CD8-positive, alpha-beta memory T cell (primary cell): ENCODE data around the gene SRI. TPM values are rescaled to one million over a fixed set of nuclear protein-coding genes. Genes with fewer than 3 reads are reported as not detected.
"Not testable (repeated sequence)": the region's sequence is repeated elsewhere in the genome, so short reads cannot be mapped to it uniquely, and the experiment has no call there.

Experiments used
- CTCF ChIA-PET: fragments of 350-600 bp; sonication (Branson Sonifier 250); formaldehyde crosslinking; loops from one replicate; lab custom pipeline; 2021; ENCODE audit warnings: antibody characterized with exemption; lab: Charles Lee
- POLR2A ChIA-PET: fragments of 350-600 bp; sonication (Branson Sonifier 250); formaldehyde crosslinking; loops from one replicate; lab custom pipeline; 2021; ENCODE audit warnings: antibody characterized with exemption; lab: Charles Lee
- DNase-seq, 5 donors: peaks; one replicate each; pipeline versions ENCODE4 v3.0.0 to v3.0.0-alpha.2; 2020 to 2022; ENCODE audit warnings: mixed read lengths in 1 of 5
- H3K27ac ChIP-seq: one replicate; pipeline ENCODE4 v1.7.0; 2013; ENCODE audit warnings: low read depth, mild to moderate bottlenecking, low read length, moderate library complexity
- H3K27me3 ChIP-seq: 2 replicates; pipeline ENCODE4 v1.7.0; 2013; ENCODE audit warnings: low read length, mild to moderate bottlenecking; ENCODE audit not compliant: insufficient read depth, poor library complexity, severe bottlenecking
- H3K36me3 ChIP-seq: 2 replicates; pipeline ENCODE4 v1.7.0; 2013; ENCODE audit warnings: mild to moderate bottlenecking, low read length, moderate library complexity; ENCODE audit not compliant: insufficient read depth
- H3K4me1 ChIP-seq: 2 replicates; pipeline ENCODE4 v1.7.0; 2013; ENCODE audit warnings: mild to moderate bottlenecking, low read length, moderate library complexity; ENCODE audit not compliant: insufficient read depth
- H3K4me3 ChIP-seq: 2 replicates; pipeline ENCODE4 v1.7.0; 2013; ENCODE audit warnings: mild to moderate bottlenecking, low read length
- H3K9me3 ChIP-seq: 2 replicates; pipeline ENCODE4 v1.7.0; 2013; ENCODE audit warnings: mild to moderate bottlenecking, low read length
- H3K27ac Mint-ChIP-seq, 8 donors: one replicate each; pipeline ENCODE4 v1.8.0; 2020 to 2021; ENCODE audit warnings: mixed read lengths in 8 of 8, mild to moderate bottlenecking in 6 of 8, inconsistent platforms in 3 of 8, moderate library complexity in 3 of 8
- H3K27me3 Mint-ChIP-seq, 2 donors: one replicate each; pipeline ENCODE4 v1.8.0; 2020 to 2021; ENCODE audit warnings: mixed read lengths in 2 of 2, mild to moderate bottlenecking in 1 of 2, moderate library complexity in 1 of 2
- H3K36me3 Mint-ChIP-seq, 3 donors: one replicate each; pipeline ENCODE4 v1.8.0; 2020 to 2021; ENCODE audit warnings: mixed read lengths in 3 of 3, inconsistent platforms in 1 of 3, mild to moderate bottlenecking in 1 of 3
- H3K4me1 Mint-ChIP-seq, 3 donors: one replicate each; pipeline ENCODE4 v1.8.0; 2020 to 2021; ENCODE audit warnings: mixed read lengths in 3 of 3, inconsistent platforms in 1 of 3, mild to moderate bottlenecking in 1 of 3
- H3K4me3 Mint-ChIP-seq, 7 donors: one replicate each; pipeline ENCODE4 v1.8.0; 2020 to 2021; ENCODE audit warnings: mixed read lengths in 7 of 7, mild to moderate bottlenecking in 6 of 7, moderate library complexity in 4 of 7, inconsistent platforms in 2 of 7
- H3K9me3 Mint-ChIP-seq, 5 donors: one replicate each; pipeline ENCODE4 v1.8.0; 2020 to 2022; ENCODE audit warnings: mixed read lengths in 5 of 5, mild to moderate bottlenecking in 3 of 5, moderate library complexity in 2 of 5, inconsistent platforms in 1 of 5
- polyA plus RNA-seq: library from polyadenylated mRNA; unstranded; fragments of 300-500 nt; fragmentation: Illumina TruSeq; gene quantifications from one replicate; pipeline ENCODE4 v1.2.3, GENCODE V29; 2021
- total RNA-seq, 2 experiments: library from RNA; stranded (reverse); gene quantifications; one replicate each; pipeline ENCODE4 v1.2.3, GENCODE V29; 2021

The SRI gene
- total and polyA plus RNA-seq, 3 experiments from 2014 or later: 242 to 278 (median 255) TPM

DNA sequence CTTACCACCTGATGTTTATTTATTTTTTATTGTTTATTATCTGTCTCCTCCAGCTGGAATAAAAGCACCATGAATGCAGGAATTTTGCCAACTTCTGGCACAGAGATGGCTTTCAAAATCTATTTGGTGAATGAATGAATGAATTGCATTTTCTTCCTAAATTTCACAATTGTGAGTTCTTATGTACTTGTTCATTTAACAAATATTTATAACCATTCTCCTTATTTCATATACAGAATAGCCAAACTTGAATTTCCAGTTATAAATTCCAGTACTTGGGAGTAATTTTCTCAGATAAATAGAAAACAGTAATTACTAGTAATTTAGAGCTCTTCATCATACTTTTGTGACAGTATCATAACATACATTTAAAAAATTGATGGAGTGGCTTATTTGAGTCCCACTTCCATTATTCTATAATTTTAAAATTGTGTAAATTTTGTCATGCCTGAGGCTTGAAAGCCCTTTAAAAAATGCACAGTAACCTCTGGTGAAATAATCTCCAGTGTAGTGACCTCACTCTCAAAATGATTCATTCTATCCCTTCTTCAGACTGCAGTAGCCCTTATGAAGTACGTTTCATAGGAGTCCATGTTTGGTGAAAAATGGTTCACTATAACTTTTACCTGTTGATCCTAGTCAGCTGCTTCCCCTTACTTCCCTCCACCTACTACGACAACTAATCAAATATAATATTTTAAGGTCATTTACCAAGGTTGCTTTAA, 40.0 kb upstream of the SRI start:
- H3K36me3 Mint-ChIP-seq: no peaks in the 10 kb centered on the region
- H3K27me3 Mint-ChIP-seq: peaks cover 14% of the 10 kb centered on the region in 2 donors
- H3K4me3 ChIP-seq: no peak overlapping the region
- H3K4me3 Mint-ChIP-seq: no peak overlapping the region
- H3K9me3 Mint-ChIP-seq: peaks cover 0 to 11% (median under 1%) of the 10 kb centered on the region in 5 donors
- ChIA-PET CTCF (no interaction called here), POLR2A (no interaction called here)
- no peak for DNase-seq
- no peaks in the 10 kb centered on the region for H3K36me3 ChIP-seq
- no peaks in the 10 kb centered on the region for H3K27me3 ChIP-seq
- H3K27ac Mint-ChIP-seq: no peak overlapping the region
- no peaks in the 10 kb centered on the region for H3K4me1 ChIP-seq
- H3K4me1 Mint-ChIP-seq: no peaks in the 10 kb centered on the region
- no peaks in the 10 kb centered on the region for H3K9me3 ChIP-seq
- H3K27ac ChIP-seq: no peak overlapping the region

DNA sequence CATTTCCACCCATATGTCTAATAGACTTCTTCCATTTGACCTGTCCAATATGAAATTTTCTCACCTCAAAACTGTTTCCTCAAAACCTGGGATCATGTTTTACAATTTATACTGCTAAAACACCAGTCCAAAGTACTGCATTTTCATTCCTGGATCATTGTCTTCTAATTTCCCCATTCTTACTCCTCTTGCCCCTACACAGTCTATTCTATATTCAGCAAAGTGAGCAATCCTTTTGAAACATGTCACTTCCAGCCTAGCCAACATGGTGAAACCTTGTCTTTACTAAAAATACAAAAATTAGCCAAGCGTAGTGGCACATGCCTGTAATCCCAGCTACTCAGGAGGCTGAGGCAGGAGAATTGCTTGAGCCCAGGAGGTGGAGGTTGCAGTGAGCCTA, 38.5 kb upstream of the SRI start:
- H3K9me3 ChIP-seq, DNase-seq, H3K27me3 ChIP-seq, H3K27ac ChIP-seq, H3K4me1 Mint-ChIP-seq, H3K4me3 Mint-ChIP-seq, H3K36me3 ChIP-seq, H3K4me1 ChIP-seq, CTCF ChIA-PET, POLR2A ChIA-PET, H3K4me3 ChIP-seq, H3K27ac Mint-ChIP-seq: not testable (repeated sequence)
- peaks cover 0 to 12% (median 2%) of the 10 kb centered on the region in 3 donors for H3K36me3 Mint-ChIP-seq
- H3K27me3 Mint-ChIP-seq: peaks cover 11 to 15% of the 10 kb centered on the region in 2 donors
- peaks cover 11 to 23% (median 15%) of the 10 kb centered on the region in 5 donors for H3K9me3 Mint-ChIP-seq

DNA sequence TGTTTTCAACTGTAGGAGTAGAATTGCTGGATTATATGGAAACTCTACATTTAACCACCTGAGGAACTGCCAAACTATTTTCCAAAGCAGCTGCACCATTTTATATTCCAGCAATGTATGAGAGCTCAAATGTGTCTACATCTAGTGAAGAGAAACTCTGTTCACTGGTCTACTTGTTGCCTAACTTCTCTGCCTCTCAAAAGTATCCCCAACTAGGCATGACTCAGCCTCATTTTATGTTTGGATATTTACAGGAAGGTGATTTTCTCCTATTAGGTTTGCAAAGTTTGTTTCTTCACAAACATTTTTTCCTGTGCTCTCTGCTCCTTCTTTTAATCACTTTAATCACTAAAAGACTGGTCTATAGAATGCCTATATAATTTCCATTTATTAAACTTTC, 37.1 kb upstream of the SRI start:
- no peaks in the 10 kb centered on the region for H3K4me1 ChIP-seq
- no peak overlapping the region for H3K4me3 Mint-ChIP-seq
- no peak overlapping the region for H3K27ac Mint-ChIP-seq
- no peaks in the 10 kb centered on the region for H3K36me3 ChIP-seq
- no peak overlapping the region for H3K27ac ChIP-seq
- peaks cover 11 to 18% of the 10 kb centered on the region in 2 donors for H3K27me3 Mint-ChIP-seq
- H3K9me3 Mint-ChIP-seq: peaks cover 12 to 26% (median 17%) of the 10 kb centered on the region in 5 donors
- H3K4me1 Mint-ChIP-seq: no peaks in the 10 kb centered on the region
- POLR2A ChIA-PET: no interaction called here
- CTCF ChIA-PET: no interaction called here
- no peak for DNase-seq
- H3K4me3 ChIP-seq: no peak overlapping the region
- no peaks in the 10 kb centered on the region for H3K9me3 ChIP-seq
- peaks cover 0 to 14% (median 2%) of the 10 kb centered on the region in 3 donors for H3K36me3 Mint-ChIP-seq
- no peaks in the 10 kb centered on the region for H3K27me3 ChIP-seq

DNA sequence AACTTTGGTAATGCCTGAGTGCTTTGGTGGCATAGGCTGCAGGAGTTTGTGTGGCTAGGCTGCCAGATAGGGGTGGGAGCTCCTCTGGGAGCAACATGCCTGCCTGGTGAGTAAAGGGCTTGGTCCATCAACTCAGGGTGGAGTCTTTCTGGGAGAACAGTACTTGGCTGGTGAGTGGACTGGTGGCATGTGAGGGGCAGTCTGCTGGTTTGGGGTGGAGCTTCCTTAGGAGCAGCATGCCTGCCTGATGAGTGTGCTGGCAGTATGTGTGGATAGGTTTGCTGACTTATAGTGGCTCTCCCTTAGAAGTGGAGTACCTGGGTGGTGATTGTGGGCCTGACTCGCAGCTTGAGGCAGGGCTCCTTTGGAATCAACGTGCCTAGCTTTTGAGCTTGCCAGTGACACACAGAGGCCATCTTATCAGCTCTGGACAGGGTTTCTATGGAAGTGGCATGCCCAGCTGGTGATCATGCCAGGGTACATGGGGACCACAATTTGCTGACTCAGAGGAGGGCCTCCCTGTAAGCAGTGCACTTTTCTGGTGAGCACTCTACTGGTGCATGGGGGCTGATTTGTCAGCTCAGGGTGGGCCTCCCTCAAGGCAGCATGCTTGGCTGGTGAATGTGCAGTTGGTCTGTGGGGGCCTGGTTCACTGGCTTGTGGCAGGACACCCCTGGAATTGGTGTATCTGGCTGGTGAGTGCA, 35.0 kb upstream of the SRI start:
- Mint-ChIP-seq H3K27ac (no peak overlapping the region), H3K4me3 (no peak overlapping the region), H3K9me3 (peaks cover 12 to 26% (median 20%) of the 10 kb centered on the region in 5 donors), H3K27me3 (peaks cover 21 to 23% of the 10 kb centered on the region in 2 donors), H3K4me1 (no peaks in the 10 kb centered on the region), H3K36me3 (peaks cover 0 to 19% (median 3%) of the 10 kb centered on the region in 3 donors)
- no peak overlapping the region for H3K27ac ChIP-seq
- H3K36me3 ChIP-seq: no peaks in the 10 kb centered on the region
- H3K27me3 ChIP-seq: no peaks in the 10 kb centered on the region
- DNase-seq: no peak
- ChIA-PET CTCF (no interaction called here), POLR2A (no interaction called here)
- no peaks in the 10 kb centered on the region for H3K9me3 ChIP-seq
- H3K4me3 ChIP-seq: no peak overlapping the region
- H3K4me1 ChIP-seq: no peaks in the 10 kb centered on the region

DNA sequence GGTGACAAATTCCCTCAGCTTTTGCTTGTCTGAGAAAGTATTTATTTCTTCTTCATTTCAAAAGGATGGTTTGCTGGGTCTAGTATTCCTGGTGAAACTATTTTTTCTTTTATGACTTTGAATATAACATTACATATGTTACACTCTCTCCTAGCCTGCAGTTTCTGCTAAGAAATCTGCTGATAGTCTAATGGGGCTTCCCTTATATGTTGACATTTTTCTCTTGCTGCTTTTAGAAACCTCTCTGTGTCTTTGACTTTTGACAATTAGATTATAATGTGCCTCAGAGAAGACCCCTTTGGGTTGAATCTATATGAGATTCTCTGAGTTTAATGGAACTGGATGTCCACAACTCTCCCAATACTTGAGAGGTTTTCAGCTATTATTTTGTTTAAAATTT, 33.8 kb upstream of the SRI start:
- no peak for DNase-seq
- Mint-ChIP-seq H3K4me1 (no peaks in the 10 kb centered on the region), H3K9me3 (peaks cover 12 to 26% (median 20%) of the 10 kb centered on the region in 5 donors), H3K4me3 (no peak overlapping the region), H3K27me3 (peaks cover 22 to 28% of the 10 kb centered on the region in 2 donors), H3K27ac (no peak overlapping the region), H3K36me3 (peaks cover 0 to 19% (median 3%) of the 10 kb centered on the region in 3 donors)
- Histone ChIP-seq H3K9me3 (no peaks in the 10 kb centered on the region), H3K27me3 (no peaks in the 10 kb centered on the region), H3K4me1 (no peaks in the 10 kb centered on the region), H3K36me3 (no peaks in the 10 kb centered on the region), H3K27ac (no peak overlapping the region), H3K4me3 (no peak overlapping the region)
- CTCF ChIA-PET: no interaction called here
- POLR2A ChIA-PET: no interaction called here

DNA sequence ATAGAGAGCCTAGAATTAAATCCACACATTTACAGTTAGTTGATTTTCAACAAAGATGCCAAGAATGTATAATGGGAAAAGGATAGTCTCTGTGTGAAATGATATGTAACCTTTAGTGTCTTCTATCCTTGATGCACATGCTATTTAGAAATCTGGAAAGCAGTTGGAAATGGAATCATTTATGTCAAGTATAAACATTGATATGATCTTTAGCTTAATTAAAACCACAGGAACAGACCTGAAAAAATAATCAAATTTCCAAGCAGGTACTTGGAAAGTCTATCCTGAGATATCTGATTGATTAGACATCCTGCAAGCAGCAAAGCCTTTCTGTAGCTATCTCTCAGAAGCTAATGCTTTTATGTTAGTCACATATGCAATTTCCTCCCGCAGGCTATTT, 24.4 kb upstream of the SRI start:
- Histone ChIP-seq H3K9me3 (no peaks in the 10 kb centered on the region), H3K27me3 (no peaks in the 10 kb centered on the region), H3K36me3 (no peaks in the 10 kb centered on the region), H3K4me3 (no peak overlapping the region), H3K4me1 (no peaks in the 10 kb centered on the region), H3K27ac (no peak overlapping the region)
- no peak for DNase-seq
- POLR2A ChIA-PET: no interaction called here
- H3K4me3 Mint-ChIP-seq: no peak overlapping the region
- CTCF ChIA-PET: interaction anchor here (0.6 kb wide), 1 partner anchor 17 kb away, joined by 3 read pairs; no protein-coding TSS in a partner anchor
- H3K27ac Mint-ChIP-seq: no peak overlapping the region
- H3K9me3 Mint-ChIP-seq: no peaks in the 10 kb centered on the region
- H3K27me3 Mint-ChIP-seq: peaks cover 2 to 13% of the 10 kb centered on the region in 2 donors
- no peaks in the 10 kb centered on the region for H3K4me1 Mint-ChIP-seq
- no peaks in the 10 kb centered on the region for H3K36me3 Mint-ChIP-seq

DNA sequence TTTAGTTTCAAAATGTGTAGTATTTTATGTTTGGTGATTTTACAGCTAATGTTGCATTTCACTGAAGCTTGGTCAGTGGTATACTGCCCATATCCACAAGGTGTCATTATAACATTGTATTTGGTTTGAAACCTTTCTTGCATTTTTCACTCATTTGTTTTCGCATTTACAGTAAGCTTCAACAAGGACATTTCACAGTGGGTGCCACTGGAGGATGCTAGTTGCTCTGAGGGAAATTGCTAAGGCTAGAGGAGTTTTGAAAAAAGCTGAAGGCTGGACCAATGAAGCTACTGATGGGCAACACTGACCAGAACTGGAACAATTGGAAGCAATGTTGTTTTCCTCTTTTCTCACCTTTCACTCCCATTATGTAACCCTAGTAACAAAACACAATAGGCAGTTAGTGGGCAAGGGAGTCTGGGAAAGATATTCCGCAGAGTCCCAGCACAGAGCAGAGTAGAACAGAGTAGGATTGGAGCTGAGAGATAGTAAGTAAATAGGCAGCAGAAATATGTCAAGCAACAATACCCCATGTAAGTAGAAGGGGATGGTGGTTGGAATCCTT, 23.6 kb upstream of the SRI start:
- ChIA-PET CTCF (interaction anchor here (1.0 kb wide), 1 partner anchor 23 kb away, joined by 4 read pairs; the partner anchor contains the start of gene SRI), POLR2A (no interaction called here)
- Mint-ChIP-seq H3K4me1 (no peaks in the 10 kb centered on the region), H3K27me3 (peaks cover 2 to 6% of the 10 kb centered on the region in 2 donors), H3K27ac (no peak overlapping the region), H3K4me3 (no peak overlapping the region), H3K9me3 (no peaks in the 10 kb centered on the region), H3K36me3 (no peaks in the 10 kb centered on the region)
- Histone ChIP-seq H3K4me3 (no peak overlapping the region), H3K27me3 (no peaks in the 10 kb centered on the region), H3K9me3 (no peaks in the 10 kb centered on the region), H3K4me1 (no peaks in the 10 kb centered on the region), H3K27ac (no peak overlapping the region), H3K36me3 (no peaks in the 10 kb centered on the region)
- DNase-seq: peak in 1 of 5 donors; percentile 14

DNA sequence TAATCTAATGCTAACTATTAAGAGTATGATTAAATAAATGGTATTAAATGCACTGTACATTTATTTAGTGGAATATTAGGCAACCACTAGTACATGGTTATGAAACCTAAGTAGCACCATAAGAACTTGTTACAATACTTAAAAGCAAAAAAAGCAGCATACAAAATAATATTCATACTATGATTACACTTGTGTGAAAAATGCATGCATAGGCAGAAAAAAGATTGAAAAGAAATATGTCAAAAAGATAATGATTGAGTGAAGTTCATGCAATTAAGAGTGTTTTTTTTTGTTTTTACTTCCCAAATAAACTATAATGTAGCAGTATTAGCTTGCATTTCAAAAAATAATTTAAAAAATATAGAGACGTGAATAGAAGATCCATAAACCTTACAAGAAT, 20.0 kb upstream of the SRI start:
- Histone ChIP-seq H3K4me1 (no peaks in the 10 kb centered on the region), H3K27ac (no peak overlapping the region), H3K36me3 (no peaks in the 10 kb centered on the region), H3K9me3 (no peaks in the 10 kb centered on the region), H3K4me3 (no peak overlapping the region), H3K27me3 (no peaks in the 10 kb centered on the region)
- ChIA-PET CTCF (no interaction called here), POLR2A (no interaction called here)
- Mint-ChIP-seq H3K27me3 (peaks cover 0 to 10% of the 10 kb centered on the region in 2 donors), H3K27ac (no peak overlapping the region), H3K9me3 (no peaks in the 10 kb centered on the region), H3K4me3 (no peak overlapping the region), H3K4me1 (no peaks in the 10 kb centered on the region), H3K36me3 (no peaks in the 10 kb centered on the region)
- no peak for DNase-seq
